ENCODE data around the gene PPP1R8. TPM values are rescaled to one million over a fixed set of nuclear protein-coding genes. Genes with fewer than 3 reads are reported as not detected.

Gene PPP1R8
- total and polyA plus RNA-seq, 9 of the 15 experiments (the other 6 are each of a cell fraction or from before 2014, with no cell fraction given) = 16.2 to 107 (median 75.3) TPM

- CTCF ChIA-PET (ENCODE audit: low intra/inter-chr PET ratio) = no interaction called here
- in situ Hi-C loops (cut with MboI) = no loop called here
- ATAC-seq = no peak
Measured at GRCh38 chr1:27886744-27887143, 56.2 kb downstream of the PPP1R8 start.

More at GRCh38 chr1:27886744-27887143, 56.2 kb downstream of the PPP1R8 start:
- no peak overlapping the region for H3K4me2 ChIP-seq (ENCODE audit: insufficient read depth, low read length)
- H3K4me3 ChIP-seq = no peak overlapping the region
- no peak overlapping the region for H3K27ac ChIP-seq (ENCODE audit: extremely low read depth, low read depth, low read length)
- POLR2A ChIA-PET = interaction anchor here (0.6 to 2.3 kb wide), 8 partner anchors 10 to 748 kb away, joined by 3 to 16 read pairs (median 4); no protein-coding TSS in a partner anchor
- no peak overlapping the region for H3K9ac ChIP-seq (ENCODE audit: insufficient read depth in 1 of 2, low read depth in 2 of 2, low read length in 2 of 2)
- peaks cover 0 to 13% of the 10 kb centered on the region in 2 experiments; a peak in 2 of 5 replicates for H3K4me1 ChIP-seq (replicated peaks in 1 of 2; ENCODE audit: control insufficient read depth in 2 of 2, insufficient read depth in 2 of 2, low read length in 2 of 2)
- intact Hi-C loops (cut with micrococcal nuclease) = no loop called here
- 64% methylated on average over 3 of the region's 3 CpGs for WGBS (ENCODE audit: insufficient coverage, low coverage, missing lambda C conversion rate)
- no peak for TF ChIP-seq ZFP1 (CRISPR knock-in tag; IDR thresholded peaks at IDR 0.05)
- no peak for TF ChIP-seq ZNF655 (CRISPR knock-in tag; IDR thresholded peaks at IDR 0.05)
- TF ChIP-seq POLR2H (tag; IDR thresholded peaks at IDR 0.05; ENCODE audit: low read depth) = no peak
- TF ChIP-seq, protein P1, sequence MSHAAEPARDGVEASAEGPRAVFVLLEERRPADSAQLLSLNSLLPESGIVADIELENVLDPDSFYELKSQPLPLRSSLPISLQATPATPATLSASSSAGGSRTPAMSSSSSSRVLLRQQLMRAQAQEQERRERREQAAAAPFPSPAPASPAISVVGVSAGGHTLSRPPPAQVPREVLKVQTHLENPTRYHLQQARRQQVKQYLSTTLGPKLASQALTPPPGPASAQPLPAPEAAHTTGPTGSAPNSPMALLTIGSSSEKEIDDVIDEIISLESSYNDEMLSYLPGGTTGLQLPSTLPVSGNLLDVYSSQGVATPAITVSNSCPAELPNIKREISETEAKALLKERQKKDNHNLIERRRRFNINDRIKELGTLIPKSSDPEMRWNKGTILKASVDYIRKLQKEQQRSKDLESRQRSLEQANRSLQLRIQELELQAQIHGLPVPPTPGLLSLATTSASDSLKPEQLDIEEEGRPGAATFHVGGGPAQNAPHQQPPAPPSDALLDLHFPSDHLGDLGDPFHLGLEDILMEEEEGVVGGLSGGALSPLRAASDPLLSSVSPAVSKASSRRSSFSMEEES (CRISPR knock-in tag; IDR thresholded peaks at IDR 0.05) = no peak
- no peak for TF ChIP-seq NFE2 (IDR thresholded peaks at IDR 0.05; ENCODE audit: low read depth)
- no peak for TF ChIP-seq THAP12 (CRISPR knock-in tag; IDR thresholded peaks at IDR 0.05)
- TF ChIP-seq, protein P2, sequence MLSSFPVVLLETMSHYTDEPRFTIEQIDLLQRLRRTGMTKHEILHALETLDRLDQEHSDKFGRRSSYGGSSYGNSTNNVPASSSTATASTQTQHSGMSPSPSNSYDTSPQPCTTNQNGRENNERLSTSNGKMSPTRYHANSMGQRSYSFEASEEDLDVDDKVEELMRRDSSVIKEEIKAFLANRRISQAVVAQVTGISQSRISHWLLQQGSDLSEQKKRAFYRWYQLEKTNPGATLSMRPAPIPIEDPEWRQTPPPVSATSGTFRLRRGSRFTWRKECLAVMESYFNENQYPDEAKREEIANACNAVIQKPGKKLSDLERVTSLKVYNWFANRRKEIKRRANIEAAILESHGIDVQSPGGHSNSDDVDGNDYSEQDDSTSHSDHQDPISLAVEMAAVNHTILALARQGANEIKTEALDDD (IDR thresholded peaks at IDR 0.05) = 0 out of 2 replicates have a peak, but pooled peaks have one; percentile 39
- no peaks in the 10 kb centered on the region for H3K79me2 ChIP-seq (ENCODE audit: control insufficient read depth, insufficient read depth, low read length)
- H3K36me3 ChIP-seq (ENCODE audit: control insufficient read depth, insufficient read depth, low read length) = peaks cover 71% of the 10 kb centered on the region
- no TSS peak for BruUV-seq (replicated peaks)
- DNase-seq (ENCODE audit: extremely low read depth in 1 of 4, low spot score in 3 of 4) = no peak
- H3K27me3 ChIP-seq (ENCODE audit: control insufficient read depth in 2 of 2, insufficient read depth in 2 of 2, low read length in 2 of 2) = no peaks in the 10 kb centered on the region
- no peaks in the 10 kb centered on the region for H3K9me3 ChIP-seq (replicated peaks; ENCODE audit: control insufficient read depth, insufficient read depth, low read depth, low read length)
- FAIRE-seq = no peak
- no peak overlapping the region for H2AFZ ChIP-seq (ENCODE audit: low read depth, low read length)
- peaks cover 4% of the 10 kb centered on the region for H3K9me1 ChIP-seq (ENCODE audit: control insufficient read depth, insufficient read depth, low read length)
- H4K20me1 ChIP-seq (replicated peaks; ENCODE audit: control insufficient read depth, insufficient read depth, low read length) = no peaks in the 10 kb centered on the region

Data from K562 (cell line).